Calu3 (cell line): ENCODE measurements around the gene DUSP28. TPM values are rescaled to one million over a fixed set of nuclear protein-coding genes. Genes with fewer than 3 reads are reported as not detected.
"Not testable (repeated sequence)": the region's sequence is repeated elsewhere in the genome, so short reads cannot be mapped to it uniquely, and the experiment has no call there.

ENCODE experiments used
- BruUV-seq: library from RNA; stranded (reverse); fragments of 400-500 nt; replicated peaks from 2 replicates; lab custom pipeline; 2021; lab: Mats Ljungman, UMichigan
- CTCF ChIA-PET: fragments of 300-600 bp; sonication (Branson Sonifier 250); formaldehyde crosslinking; loops from one replicate; lab custom pipeline; 2022; ENCODE audit warnings: antibody characterized with exemption; lab: Charles Lee
- DNase-seq: peaks from one replicate; pipeline ENCODE4 v3.0.0; 2022
- H3K27ac Mint-ChIP-seq: one replicate; pipeline ENCODE4 v1.8.0; 2022; ENCODE audit warnings: mixed read lengths; ENCODE audit not compliant: unreplicated experiment
- H3K27me3 Mint-ChIP-seq: one replicate; pipeline ENCODE4 v1.8.0; 2022; ENCODE audit warnings: mixed read lengths; ENCODE audit not compliant: unreplicated experiment
- H3K36me3 Mint-ChIP-seq: one replicate; pipeline ENCODE4 v1.8.0; 2022; ENCODE audit warnings: mild to moderate bottlenecking, moderate library complexity, mixed read lengths; ENCODE audit not compliant: insufficient read depth, unreplicated experiment
- H3K4me1 Mint-ChIP-seq: one replicate; pipeline ENCODE4 v1.8.0; 2022; ENCODE audit warnings: mild to moderate bottlenecking, low read depth, mixed read lengths; ENCODE audit not compliant: unreplicated experiment
- H3K4me3 Mint-ChIP-seq: one replicate; pipeline ENCODE4 v1.8.0; 2022; ENCODE audit warnings: mild to moderate bottlenecking, low read depth, moderate library complexity, mixed read lengths; ENCODE audit not compliant: unreplicated experiment
- H3K9me3 Mint-ChIP-seq: one replicate; pipeline ENCODE4 v1.8.0; 2022; ENCODE audit warnings: low read depth, mixed read lengths; ENCODE audit not compliant: unreplicated experiment
- intact Hi-C: fragments of 100-400 bp; cut with micrococcal nuclease; formaldehyde crosslinking; loops from one replicate; pipeline ENCODE4 v1.10.0; 2022; ENCODE audit not compliant: unreplicated experiment
- total RNA-seq: library from RNA; stranded (reverse); gene quantifications from 2 replicates; pipeline ENCODE4 v1.2.3, GENCODE V29; 2022
- TF ChIP-seq, protein P1 (sequence below): fragments of 200-600 bp; IDR thresholded peaks from one replicate; pipeline ENCODE4 v1.8.0; 2022; ENCODE audit warnings: antibody characterized with exemption; ENCODE audit not compliant: unreplicated experiment

The DUSP28 gene
- total RNA-seq, 1 experiment from 2014 or later: 8.5 TPM

DNA sequence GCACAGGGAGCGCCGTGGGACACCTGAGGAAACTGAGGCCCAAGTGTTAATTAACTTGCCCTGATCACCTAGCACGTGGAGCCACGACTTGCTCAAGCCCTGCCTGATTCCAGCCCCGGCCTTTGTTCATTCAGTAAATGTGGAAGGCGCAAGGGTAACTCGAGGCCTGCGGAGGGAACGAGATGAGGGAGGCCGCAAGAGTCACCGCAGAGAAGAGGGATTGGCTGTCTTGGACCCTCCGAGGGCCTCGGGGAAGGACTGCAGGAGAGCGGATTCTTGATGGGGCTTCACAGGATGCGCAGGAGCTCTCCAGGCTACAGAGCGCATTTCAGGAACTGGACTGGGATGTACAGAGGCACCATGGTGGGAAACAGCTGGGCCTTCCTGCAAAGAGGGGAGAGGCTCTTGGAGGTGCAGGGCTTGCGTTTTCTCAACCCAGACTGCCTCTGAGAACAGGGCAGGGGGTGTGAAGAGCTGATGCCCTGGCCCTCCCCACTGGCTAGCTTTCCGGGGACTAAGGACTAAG is 1.9 kb upstream of the DUSP28 start:
- intact Hi-C loops: no loop called here
- H3K27me3 Mint-ChIP-seq: no peaks in the 10 kb centered on the region
- TF ChIP-seq, protein P1, sequence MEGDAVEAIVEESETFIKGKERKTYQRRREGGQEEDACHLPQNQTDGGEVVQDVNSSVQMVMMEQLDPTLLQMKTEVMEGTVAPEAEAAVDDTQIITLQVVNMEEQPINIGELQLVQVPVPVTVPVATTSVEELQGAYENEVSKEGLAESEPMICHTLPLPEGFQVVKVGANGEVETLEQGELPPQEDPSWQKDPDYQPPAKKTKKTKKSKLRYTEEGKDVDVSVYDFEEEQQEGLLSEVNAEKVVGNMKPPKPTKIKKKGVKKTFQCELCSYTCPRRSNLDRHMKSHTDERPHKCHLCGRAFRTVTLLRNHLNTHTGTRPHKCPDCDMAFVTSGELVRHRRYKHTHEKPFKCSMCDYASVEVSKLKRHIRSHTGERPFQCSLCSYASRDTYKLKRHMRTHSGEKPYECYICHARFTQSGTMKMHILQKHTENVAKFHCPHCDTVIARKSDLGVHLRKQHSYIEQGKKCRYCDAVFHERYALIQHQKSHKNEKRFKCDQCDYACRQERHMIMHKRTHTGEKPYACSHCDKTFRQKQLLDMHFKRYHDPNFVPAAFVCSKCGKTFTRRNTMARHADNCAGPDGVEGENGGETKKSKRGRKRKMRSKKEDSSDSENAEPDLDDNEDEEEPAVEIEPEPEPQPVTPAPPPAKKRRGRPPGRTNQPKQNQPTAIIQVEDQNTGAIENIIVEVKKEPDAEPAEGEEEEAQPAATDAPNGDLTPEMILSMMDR: no peak
- H3K4me3 Mint-ChIP-seq: peak overlapping the region; percentile 93
- H3K36me3 Mint-ChIP-seq: peaks cover 60% of the 10 kb centered on the region
- no TSS peak for BruUV-seq
- CTCF ChIA-PET: interaction anchor here (0.6 to 2.0 kb wide), 3 partner anchors 22 to 98 kb away, joined by 3 to 13 read pairs (median 10); no protein-coding TSS in a partner anchor
- H3K9me3 Mint-ChIP-seq: no peaks in the 10 kb centered on the region
- peak overlapping the region; percentile 83 for H3K27ac Mint-ChIP-seq
- H3K4me1 Mint-ChIP-seq: peaks cover 34% of the 10 kb centered on the region
- no peak for DNase-seq

DNA sequence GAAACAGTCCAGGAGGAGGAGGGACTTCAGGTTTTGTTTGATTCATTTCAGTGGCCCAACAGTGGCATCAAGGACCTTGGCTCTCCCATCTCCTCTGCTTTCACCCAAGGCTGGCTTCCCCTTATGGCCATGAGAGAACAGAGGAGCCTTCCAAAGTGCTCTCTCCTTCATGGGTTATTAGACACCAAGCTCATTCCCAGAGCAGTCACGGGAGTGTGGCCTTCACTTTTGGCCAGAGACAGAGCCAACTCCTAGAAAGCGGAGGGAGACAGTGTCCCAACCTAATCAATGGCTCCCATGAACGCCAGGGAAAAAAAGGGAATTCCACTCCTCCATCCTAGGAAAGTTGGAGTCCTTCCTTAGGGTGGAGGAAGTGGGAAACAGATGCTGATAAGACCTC is 871 bp upstream of the DUSP28 start:
- Mint-ChIP-seq H3K4me1 (peaks cover 38% of the 10 kb centered on the region), H3K27ac (peak overlapping the region; percentile 60), H3K27me3 (no peaks in the 10 kb centered on the region), H3K36me3 (peaks cover 62% of the 10 kb centered on the region), H3K9me3 (no peaks in the 10 kb centered on the region), H3K4me3 (peak overlapping the region; percentile 93)
- no TSS peak for BruUV-seq
- TF ChIP-seq, protein P1: no peak
- DNase-seq: no peak
- CTCF ChIA-PET: no interaction called here
- intact Hi-C loops: no loop called here

DNA sequence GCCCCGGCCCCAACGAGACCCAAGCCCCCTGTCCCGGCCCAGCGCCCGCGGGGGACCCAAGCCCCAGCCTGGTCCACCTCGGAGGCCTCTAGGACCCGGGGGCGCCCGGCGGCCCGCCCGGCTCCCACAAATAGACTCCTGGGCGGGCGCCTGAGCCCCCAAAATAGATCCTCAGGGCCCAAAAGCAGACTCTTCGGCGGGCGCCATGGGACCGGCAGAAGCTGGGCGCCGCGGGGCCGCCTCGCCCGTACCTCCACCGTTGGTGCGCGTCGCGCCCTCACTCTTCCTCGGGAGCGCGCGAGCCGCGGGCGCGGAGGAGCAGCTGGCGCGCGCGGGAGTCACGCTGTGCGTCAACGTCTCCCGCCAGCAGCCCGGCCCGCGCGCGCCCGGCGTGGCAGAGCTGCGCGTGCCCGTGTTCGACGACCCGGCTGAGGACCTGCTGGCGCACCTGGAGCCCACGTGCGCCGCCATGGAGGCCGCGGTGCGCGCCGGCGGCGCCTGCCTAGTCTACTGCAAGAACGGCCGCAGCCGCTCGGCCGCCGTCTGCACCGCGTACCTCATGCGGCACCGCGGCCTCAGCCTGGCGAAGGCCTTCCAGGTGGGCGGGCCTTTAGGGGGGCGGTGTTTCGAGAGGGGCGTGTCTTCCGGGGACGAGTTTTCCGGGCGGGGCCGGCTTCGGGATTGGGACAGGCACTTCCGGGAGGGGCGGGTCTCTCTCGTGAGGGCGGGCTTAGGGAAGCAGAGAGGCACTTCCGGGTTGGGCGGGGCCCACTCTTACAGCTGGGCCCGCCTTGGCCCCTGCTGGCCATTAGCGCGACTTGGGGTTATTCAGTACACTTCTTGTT is 545 bp downstream of the DUSP28 start:
- peaks cover 52% of the 10 kb centered on the region for H3K4me1 Mint-ChIP-seq
- DNase-seq: peak; percentile 99
- H3K9me3 Mint-ChIP-seq: no peaks in the 10 kb centered on the region
- H3K27ac Mint-ChIP-seq: peak overlapping the region; percentile 94
- TF ChIP-seq, protein P1: peak; percentile 41
- no peaks in the 10 kb centered on the region for H3K27me3 Mint-ChIP-seq
- intact Hi-C loops: no loop called here
- peak overlapping the region; percentile 93 for H3K4me3 Mint-ChIP-seq
- H3K36me3 Mint-ChIP-seq: peaks cover 77% of the 10 kb centered on the region
- CTCF ChIA-PET: interaction anchor here (0.6 to 1.0 kb wide), 2 partner anchors 19 to 28 kb away, joined by 3 read pairs; no protein-coding TSS in a partner anchor
- BruUV-seq: no TSS peak

DNA sequence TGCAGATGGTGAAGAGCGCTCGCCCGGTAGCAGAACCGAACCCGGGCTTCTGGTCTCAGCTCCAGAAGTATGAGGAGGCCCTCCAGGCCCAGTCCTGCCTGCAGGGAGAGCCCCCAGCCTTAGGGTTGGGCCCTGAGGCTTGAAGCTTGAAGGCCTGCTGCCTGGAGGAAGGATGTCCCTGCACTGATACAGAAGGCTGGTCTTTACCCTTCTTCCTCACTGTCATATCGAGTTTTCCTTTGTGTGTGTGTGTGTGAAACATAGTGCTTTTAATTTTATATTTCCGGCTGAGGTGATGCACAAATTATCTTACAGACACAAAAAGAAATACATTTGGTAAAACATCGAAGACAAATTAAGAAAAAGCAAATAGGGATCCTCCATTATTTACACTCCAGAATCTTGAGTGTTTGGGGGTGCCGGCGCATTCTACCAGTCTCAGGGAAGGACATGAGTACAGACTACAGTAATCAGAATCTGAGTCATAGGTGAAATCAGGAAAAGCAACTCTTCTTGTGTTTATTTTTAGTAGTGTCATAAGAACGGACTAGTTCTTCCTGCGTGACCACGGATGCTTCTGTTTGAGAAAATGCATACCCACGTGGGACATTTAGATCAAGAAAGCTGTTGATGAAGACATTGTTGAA is 1.3 kb downstream of the DUSP28 start:
- H3K4me1 Mint-ChIP-seq: peaks cover 56% of the 10 kb centered on the region
- intact Hi-C loops: no loop called here
- TF ChIP-seq, protein P1: no peak
- no peak for DNase-seq
- peak overlapping the region; percentile 93 for H3K4me3 Mint-ChIP-seq
- BruUV-seq: TSS peak; percentile 85
- no peaks in the 10 kb centered on the region for H3K27me3 Mint-ChIP-seq
- H3K9me3 Mint-ChIP-seq: no peaks in the 10 kb centered on the region
- H3K36me3 Mint-ChIP-seq: peaks cover 84% of the 10 kb centered on the region
- H3K27ac Mint-ChIP-seq: peak overlapping the region; percentile 94
- CTCF ChIA-PET: interaction anchor here (0.6 to 1.0 kb wide), 2 partner anchors 19 to 27 kb away, joined by 3 read pairs; no protein-coding TSS in a partner anchor

DNA sequence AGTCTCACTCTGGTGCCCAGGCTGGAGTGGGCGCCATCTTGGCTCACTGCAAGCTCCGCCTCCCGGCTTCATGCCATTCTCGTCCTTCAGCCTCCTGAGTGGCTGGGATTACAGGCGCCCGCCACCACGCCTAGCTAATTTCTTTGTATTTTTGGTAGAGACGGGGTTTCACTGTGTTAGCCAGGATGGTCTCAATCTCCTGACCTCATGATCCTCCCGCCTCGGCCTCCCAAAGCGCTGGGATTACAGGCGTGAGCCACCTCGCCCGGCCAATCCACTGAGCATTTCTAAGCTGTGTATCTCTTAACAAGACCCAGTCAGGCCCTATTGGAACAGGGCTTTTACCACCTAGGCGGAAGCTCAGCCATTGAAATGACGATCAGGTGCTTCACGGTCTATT is 3.1 kb downstream of the DUSP28 start:
- BruUV-seq, CTCF ChIA-PET, intact Hi-C loops, DNase-seq, H3K27me3 Mint-ChIP-seq, H3K27ac Mint-ChIP-seq, H3K9me3 Mint-ChIP-seq: not testable (repeated sequence)
- Mint-ChIP-seq H3K4me3 (peak overlapping the region; percentile 14), H3K4me1 (peaks cover 52% of the 10 kb centered on the region), H3K36me3 (peaks cover 84% of the 10 kb centered on the region)
